ENCODE data around the gene PTPRE. TPM values are rescaled to one million over a fixed set of nuclear protein-coding genes. Genes with fewer than 3 reads are reported as not detected.

PTPRE gene
- total and polyA plus RNA-seq, 10 of the 15 experiments (the other 5 are each of a cell fraction or from before 2014, with no cell fraction given), result 2.9 to 7.6 (median 5.8) TPM

- no peak for TF ChIP-seq STAT1 (conservative IDR thresholded peaks at IDR 0.05)
- TF ChIP-seq MYB (IDR thresholded peaks at IDR 0.05; ENCODE audit: borderline replicate concordance, low read depth, low read length), result no peak
- TF ChIP-seq RUNX3 (IDR thresholded peaks at IDR 0.05; ENCODE audit: low read length), result no peak
Measured at GRCh38 chr10:127873901-127874470, 32.9 kb upstream of the PTPRE start (continued).

- Histone ChIP-seq H3K36me3 (ENCODE audit: control insufficient read depth in 2 of 2, insufficient read depth in 2 of 2, low read length in 1 of 2) (no peaks in the 10 kb centered on the region), H2AFZ (ENCODE audit: control insufficient read depth, low read depth, low read length) (no peak overlapping the region), H4K20me1 (ENCODE audit: control insufficient read depth, insufficient read depth) (no peaks in the 10 kb centered on the region), H3K9me3 (replicated peaks; ENCODE audit: control insufficient read depth, insufficient read depth, low read length) (no peaks in the 10 kb centered on the region), H3K27me3 (replicated peaks in 1 of 2; ENCODE audit: control insufficient read depth in 2 of 2, insufficient read depth in 2 of 2, low read length in 1 of 2) (no peaks in the 10 kb centered on the region; a peak in 1 of 4 replicates), H3K4me2 (ENCODE audit: control insufficient read depth, insufficient read depth) (no peak overlapping the region), H3K4me1 (ENCODE audit: control insufficient read depth, insufficient read depth, low read length) (no peaks in the 10 kb centered on the region), H3K4me3 (no peak overlapping the region), H3K9ac (ENCODE audit: control insufficient read depth, insufficient read depth, low read length) (no peak overlapping the region), H3K79me2 (ENCODE audit: control insufficient read depth, insufficient read depth, low read length) (no peaks in the 10 kb centered on the region), H3K27ac (ENCODE audit: control insufficient read depth, insufficient read depth) (no peak overlapping the region)
- WGBS (ENCODE audit: insufficient coverage, insufficient replicate concordance, low lambda C conversion rate, missing lambda C conversion rate), result 23% methylated on average over 11 of the region's 11 CpGs
- in situ Hi-C loops (cut with MboI) (no loop called here), intact Hi-C loops (cut with micrococcal nuclease; ENCODE audit: unreplicated experiment) (no loop called here)
- ATAC-seq (peak; percentile 46), FAIRE-seq (no peak), DNase-seq (ENCODE audit: low read depth, low spot score) (no peak)
- no TSS peak for BruUV-seq (replicated peaks)
- POLR2A ChIA-PET, result no interaction called here
- RAD21 ChIA-PET (ENCODE audit: unreplicated experiment), result no interaction called here
- SMC1A ChIA-PET (ENCODE audit: uncharacterized antibody, unreplicated experiment), result no interaction called here
- CTCF ChIA-PET, result interaction anchor here (0.6 to 0.8 kb wide), 2 partner anchors 159 to 1494 kb away, joined by 3 read pairs; no protein-coding TSS in a partner anchor
- no peak for TF ChIP-seq USF1 (IDR thresholded peaks at IDR 0.05; ENCODE audit: borderline replicate concordance, extremely low read length, insufficient read depth, low read depth, low read length)
- no peak for TF ChIP-seq IRF3 (IDR thresholded peaks at IDR 0.05)
- no peak for TF ChIP-seq STAT3 (IDR thresholded peaks at IDR 0.05; ENCODE audit: low read depth, low read length)
- TF ChIP-seq PBX3 (IDR thresholded peaks at IDR 0.05; ENCODE audit: insufficient replicate concordance, low read depth, low read length), result no peak
- no peak for TF ChIP-seq WRNIP1 (IDR thresholded peaks at IDR 0.05; ENCODE audit: borderline replicate concordance, low read depth, low read length)
- no peak for TF ChIP-seq MEF2A (IDR thresholded peaks at IDR 0.05; ENCODE audit: insufficient read depth, low read depth, low read length)
- no peak for TF ChIP-seq ZBTB33 (IDR thresholded peaks at IDR 0.05)
- TF ChIP-seq IKZF2 (IDR thresholded peaks at IDR 0.05), result no peak
- TF ChIP-seq SMAD5 (IDR thresholded peaks at IDR 0.05; ENCODE audit: low read depth), result no peak
- TF ChIP-seq RFX5 (IDR thresholded peaks at IDR 0.05; ENCODE audit: low read depth, low read length), result no peak
- no peak for TF ChIP-seq PAX5 (IDR thresholded peaks at IDR 0.05; ENCODE audit: borderline replicate concordance, low read depth, low read length)
- TF ChIP-seq FOXK2 (IDR thresholded peaks at IDR 0.05), result no peak
- TF ChIP-seq SMC3 (IDR thresholded peaks at IDR 0.05; ENCODE audit: borderline replicate concordance, low read length), result no peak
Measured at GRCh38 chr10:127874671-127875448, 32.0 kb upstream of the PTPRE start.
